GM08714 (cell line): ENCODE results near the gene DOCK1.

Experiments used
- H3K4me3 ChIP-seq: fragments of 200-500 bp; sonication (Bioruptor generic); 2 replicates; pipeline ENCODE4 v1.5.1; 2014; ENCODE audit warnings: mild to moderate bottlenecking, low read length, inconsistent platforms
- ZNF274 ChIP-seq: IDR thresholded peaks from 2 replicates; pipeline ENCODE4 v1.6.1; 2012; ENCODE audit warnings: mild to moderate bottlenecking, low read depth, low read length

Gene DOCK1

DNA sequence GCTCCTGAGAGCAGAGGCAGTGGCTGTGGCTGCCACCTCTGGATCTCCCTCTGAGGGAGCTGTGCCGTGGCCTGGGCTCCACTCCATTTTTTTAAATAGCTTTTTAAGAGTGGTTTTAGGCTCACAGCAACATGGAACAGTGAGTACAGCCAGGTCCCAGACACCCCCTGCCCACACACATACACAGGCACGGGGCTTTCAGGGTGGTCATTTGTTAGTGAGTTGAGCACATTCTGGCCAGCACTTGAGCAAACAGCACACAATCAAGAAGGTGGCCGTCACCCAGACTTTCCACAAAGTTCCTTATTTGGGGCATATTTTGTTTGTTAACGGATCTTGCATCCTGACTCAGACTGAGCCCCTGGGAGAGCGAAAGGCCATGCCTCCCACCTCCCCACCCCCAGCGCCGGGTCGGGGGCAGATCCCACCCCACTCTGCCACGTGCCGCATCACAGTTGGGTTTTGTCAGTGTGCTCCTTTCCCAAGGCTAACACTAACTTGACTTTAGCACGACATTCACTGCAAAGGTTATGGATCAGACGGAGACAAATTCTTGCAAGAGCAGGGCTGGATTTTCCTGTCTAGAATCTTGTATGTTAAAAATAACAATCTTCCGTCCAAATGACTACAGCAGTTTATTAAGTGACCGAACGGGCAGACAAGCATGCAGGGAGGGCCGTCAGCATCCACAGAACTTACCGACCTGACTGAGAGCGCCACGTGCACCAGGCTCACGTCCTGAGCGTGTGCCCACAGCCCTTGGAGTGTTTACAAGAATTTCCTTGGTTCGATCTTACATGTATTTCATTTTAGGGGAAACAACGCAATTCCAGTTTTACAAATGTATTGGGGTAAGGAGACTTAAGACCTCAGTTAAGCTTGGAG, 487.4 kb downstream of the DOCK1 start:
- TF ChIP-seq ZNF274: no peak
- H3K4me3 ChIP-seq: no peak overlapping the region

DNA sequence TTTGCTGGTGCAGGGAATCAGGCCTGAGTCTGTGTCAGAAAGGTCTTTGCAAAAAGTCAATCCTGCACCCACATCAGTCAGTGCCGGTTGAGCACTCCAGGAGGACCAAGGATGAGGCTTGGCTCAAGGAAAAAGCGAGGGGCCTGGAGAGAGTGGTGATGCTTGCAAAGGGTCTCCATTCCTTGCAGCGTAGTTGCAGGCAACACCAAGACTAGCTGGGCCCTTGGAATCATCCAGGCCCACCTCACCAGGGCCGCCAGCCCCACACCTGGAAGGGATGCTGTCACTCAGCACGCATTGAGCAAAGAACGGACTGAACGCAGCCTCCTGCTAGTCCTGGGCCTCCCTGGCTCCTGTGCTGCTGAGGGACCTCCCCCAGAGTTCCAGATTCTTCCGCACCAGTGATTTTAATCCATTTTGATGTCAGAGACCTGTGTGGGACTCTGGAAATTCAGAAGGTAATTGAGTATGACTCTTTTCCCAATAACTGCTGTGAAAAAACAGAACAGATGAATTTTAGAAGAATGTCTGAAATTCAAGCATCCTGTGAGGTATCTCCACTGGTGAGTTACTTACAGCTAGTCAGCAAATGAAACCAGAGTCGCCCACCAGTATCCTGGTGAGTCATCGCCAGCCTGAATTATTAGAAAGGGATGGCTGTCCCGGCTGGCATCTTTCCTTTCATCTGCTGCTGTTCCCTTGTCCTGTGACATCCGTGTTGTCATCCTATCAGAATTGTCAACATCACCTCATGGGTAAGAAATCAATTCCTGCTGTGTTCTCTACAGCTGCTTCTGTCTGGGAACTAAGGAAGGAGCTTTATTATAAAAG, 493.1 kb downstream of the DOCK1 start:
- TF ChIP-seq ZNF274: no peak

DNA sequence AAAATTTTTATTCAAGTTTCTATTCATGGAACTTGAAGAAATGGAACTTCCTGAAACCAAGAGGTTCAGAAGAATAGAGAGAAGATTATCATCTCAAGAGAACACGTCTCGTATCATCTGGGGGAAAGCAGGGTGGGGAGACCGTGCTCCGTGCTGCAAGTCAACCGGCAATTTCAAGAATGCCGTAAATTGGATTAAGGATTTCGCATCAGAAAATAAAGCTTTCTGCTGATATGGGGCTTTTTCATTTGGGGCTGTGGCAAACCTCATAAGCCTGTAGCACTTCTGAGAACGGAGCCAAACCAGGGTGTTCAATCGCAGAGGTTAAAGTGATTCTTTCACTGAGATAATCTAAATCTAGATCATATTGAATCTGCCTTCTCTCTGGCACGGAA, 493.7 kb downstream of the DOCK1 start:
- TF ChIP-seq ZNF274: no peak
- H3K4me3 ChIP-seq: no peak overlapping the region

More for the DNA sequence above, 493.1 kb downstream of the DOCK1 start:
- H3K4me3 ChIP-seq: no peak overlapping the region

DNA sequence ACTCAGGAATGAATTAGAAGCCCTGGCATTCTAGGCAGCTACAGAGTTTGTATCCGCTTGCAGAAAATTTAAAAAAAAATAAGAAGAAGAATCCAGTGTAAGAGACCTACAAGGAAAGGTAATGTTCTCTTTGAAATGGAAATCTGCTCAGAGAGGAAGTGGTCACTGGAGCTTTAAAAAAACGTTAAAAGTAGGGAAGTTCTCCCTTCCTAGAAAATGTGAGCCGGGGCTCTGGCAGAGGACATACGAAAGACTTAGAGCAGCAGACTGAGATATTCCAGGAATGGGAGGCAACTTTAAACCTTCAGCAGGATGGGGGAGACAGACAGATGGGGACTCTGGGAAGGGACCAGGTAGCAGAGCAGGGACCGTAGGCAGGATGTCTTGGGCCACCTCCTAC, 494.4 kb downstream of the DOCK1 start:
- TF ChIP-seq ZNF274: no peak
- no peak overlapping the region for H3K4me3 ChIP-seq

DNA sequence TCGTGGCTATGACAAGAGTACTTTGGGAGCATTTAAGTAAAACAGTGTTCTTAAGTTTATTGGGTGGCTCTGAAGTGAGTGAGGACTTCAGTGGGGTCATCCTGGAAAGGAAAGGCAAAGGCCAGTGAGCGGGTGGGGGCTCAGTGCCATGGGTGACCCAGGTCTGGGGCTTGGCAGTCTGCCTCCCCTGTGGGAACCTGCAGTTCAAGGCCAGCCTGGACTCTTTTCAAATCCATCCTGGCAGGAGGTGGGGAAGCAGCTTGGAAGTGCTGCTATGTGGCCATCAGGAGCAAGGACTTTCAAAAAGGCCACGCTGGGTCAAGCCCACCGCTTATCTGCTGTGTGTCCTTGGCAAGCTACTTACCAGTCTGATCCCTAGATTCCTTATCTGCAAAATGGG, 495.0 kb downstream of the DOCK1 start:
- no peak overlapping the region for H3K4me3 ChIP-seq
- TF ChIP-seq ZNF274: no peak

DNA sequence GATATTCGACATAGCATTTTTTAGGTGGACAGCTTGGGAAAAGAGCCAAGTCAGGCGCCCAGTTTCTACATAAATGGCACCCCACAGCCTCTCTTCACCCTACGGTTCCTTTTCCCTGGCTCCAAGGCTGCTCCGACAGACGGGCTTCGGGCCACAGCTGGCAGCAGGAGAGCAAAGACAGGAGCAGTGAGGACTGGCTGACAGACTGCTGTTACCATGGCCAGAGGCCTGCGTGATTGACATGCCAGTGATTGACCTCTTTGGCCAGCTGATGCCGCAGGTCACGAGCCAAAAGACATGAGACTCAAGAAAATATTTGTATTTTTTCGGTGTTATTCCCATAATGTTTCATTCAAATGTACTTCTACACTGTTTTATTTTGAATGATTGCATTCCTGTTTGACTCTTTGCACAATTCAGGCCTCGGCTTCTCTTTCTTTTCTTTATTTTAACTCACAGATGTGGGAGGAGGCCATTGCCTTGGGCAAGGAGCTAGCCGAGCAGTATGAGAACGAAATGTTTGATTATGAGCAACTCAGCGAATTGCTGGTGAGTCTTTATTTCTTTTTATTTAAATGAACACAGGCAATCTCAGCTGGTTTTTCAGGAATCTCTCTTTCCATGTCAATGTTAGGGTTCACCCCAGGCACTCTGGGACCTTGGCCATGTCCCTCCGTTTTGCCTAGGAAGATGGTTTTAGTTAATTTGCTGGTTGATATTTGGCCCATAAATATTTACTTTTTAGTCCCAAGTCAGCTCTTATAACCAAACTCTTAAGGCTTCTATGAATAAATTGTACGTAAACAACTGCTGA, 497.6 kb downstream of the DOCK1 start:
- no peak for TF ChIP-seq ZNF274
- no peak overlapping the region for H3K4me3 ChIP-seq

DNA sequence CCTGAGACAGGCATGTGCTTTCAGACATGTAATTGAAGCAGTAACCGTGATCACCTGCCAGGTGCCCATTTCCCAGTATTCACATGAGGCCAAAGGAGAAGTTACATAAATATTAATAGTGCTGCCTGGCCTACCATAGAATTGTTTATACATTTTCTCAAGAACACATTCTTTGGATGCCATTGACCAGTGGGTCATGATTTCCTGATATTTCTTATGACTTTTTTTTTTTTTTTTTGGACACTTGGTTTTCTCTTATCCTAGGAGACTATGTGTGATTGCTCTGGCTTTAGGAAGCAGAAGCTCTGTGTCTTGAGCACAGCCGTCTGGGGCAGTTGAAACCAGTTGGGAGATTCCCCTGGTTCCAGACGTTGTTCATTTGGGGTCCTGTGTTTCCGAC, 500.0 kb downstream of the DOCK1 start:
- no peak overlapping the region for H3K4me3 ChIP-seq
- no peak for TF ChIP-seq ZNF274

DNA sequence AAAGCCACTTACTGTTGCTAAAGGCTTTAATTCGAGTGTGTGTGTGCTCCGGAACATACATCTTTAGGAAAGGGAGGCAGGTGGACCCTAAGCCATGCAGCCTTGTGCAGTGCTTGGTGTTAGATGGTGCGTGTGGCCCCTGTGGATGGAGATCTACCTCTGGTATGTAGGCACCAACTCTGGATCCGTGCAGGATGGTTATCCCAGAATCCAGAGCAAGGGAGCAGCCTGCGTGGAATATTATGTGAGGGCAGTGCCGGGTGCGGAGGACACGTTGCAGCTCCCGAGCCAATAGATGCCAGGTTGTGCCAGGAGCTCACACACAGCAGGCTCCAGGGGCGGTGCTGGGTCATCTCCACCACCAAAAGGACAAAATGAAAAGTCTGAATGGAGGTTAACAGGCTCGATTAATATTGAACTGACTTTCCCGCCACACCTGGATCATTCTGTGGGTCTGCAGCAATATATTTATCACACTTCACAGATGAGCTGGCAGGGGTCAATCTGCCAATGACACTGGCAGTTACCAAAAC, 500.9 kb downstream of the DOCK1 start:
- no peak overlapping the region for H3K4me3 ChIP-seq
- TF ChIP-seq ZNF274: no peak

DNA sequence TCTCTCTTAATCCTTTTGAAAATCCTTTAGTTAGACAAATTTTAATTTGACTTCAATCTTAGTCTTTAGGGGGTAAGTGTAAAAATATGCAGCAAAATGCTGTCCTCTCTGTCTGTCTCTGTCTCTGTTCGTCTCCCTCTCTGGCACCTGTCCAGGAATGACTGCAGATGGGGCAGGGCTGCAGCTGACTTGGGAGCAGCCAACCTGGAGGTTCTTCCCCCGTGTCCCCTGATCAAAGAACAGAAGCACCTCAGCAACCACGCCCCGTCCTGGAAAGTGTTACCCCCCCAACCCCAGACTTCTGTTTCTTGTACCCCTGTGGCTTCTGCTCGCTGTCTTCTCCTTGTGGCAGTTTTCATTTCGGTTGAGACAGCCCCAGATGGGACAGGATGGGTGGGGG, 502.3 kb downstream of the DOCK1 start:
- no peak overlapping the region for H3K4me3 ChIP-seq
- TF ChIP-seq ZNF274: no peak

DNA sequence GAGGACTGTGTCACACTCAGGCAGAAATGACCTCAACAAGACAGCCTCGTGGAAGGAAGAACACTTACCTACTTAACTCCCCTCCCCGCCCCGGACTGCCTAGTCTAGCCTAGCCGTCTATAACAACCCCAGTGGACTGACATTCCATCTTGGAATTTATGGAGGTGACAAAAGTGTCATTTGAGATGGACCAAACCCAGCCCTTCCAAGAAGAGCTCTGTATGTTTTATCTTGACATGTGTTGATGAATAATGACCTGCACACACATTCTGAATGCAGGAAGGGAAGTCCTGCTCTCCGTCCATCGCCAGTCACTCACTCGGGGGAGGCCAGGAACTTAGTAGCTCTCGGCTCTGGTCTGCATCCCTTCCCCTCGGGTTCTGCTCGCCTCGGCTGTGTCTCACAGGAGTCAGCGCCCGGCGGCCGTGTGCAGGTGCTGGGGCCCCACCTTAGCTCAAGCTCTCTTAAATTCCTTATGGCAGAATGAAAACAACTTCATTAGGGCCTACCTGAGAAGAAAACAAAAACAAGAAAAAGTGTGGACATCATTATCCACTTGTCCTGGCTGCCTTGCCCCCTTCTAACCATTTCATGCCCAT, 503.0 kb downstream of the DOCK1 start:
- no peak overlapping the region for H3K4me3 ChIP-seq
- no peak for TF ChIP-seq ZNF274

DNA sequence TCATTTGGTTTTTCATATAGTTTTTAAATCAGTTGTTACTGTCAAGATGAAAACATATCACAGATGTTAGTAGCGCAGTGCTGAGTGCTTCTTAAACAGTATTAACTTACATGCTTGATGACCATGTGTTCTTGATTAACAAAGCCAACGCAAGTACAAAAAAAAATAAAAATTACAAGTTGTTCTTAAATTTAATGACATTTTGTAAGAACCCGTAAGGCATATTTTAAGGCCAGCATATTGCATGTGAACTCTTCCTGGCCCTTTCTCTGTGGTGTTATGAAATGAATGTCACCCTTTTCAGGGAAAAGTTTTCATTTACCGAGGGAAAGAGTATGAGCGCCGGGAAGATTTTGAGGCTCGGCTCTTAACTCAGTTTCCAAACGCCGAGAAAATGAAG, 503.5 kb downstream of the DOCK1 start:
- H3K4me3 ChIP-seq: no peak overlapping the region
- TF ChIP-seq ZNF274: no peak

DNA sequence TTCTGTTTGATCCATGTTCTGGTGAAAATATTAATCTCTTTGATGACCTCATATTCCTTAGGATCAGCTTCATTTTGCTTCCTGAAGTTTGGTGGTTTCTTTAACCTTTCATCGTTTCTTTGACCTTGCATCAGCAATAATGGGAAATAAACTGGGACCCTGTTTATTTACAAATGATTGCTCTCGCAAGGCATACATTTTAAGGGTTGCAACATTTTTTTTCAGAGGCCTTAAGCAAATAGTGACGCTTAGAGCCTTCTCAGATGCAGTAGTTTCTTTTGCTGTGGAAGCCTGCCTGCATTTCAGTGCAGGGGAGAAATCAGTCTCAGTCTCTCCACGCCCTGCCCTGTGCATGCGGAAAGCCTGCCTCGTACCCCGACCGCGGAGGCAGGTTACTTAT, 504.8 kb downstream of the DOCK1 start:
- H3K4me3 ChIP-seq: no peak overlapping the region
- TF ChIP-seq ZNF274: no peak

DNA sequence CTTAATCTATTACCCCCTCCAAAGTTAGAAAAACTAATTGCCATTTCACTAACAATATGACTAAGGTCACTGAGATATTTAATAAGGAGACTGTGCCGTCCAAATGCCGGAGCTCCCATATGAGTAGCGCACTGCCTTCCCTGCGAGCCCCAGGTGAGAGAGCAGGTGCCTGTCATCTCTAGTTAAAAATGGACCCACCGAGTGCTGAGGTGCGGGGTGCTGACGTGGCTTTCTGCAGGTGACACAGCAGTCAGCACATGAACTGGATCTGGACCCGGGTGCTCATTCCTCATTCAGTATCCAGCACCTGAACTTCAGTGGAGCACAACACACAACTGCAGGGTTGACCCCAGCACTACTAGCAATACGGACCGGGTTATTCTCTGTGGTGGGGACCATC, 505.8 kb downstream of the DOCK1 start:
- H3K4me3 ChIP-seq: no peak overlapping the region
- no peak for TF ChIP-seq ZNF274

DNA sequence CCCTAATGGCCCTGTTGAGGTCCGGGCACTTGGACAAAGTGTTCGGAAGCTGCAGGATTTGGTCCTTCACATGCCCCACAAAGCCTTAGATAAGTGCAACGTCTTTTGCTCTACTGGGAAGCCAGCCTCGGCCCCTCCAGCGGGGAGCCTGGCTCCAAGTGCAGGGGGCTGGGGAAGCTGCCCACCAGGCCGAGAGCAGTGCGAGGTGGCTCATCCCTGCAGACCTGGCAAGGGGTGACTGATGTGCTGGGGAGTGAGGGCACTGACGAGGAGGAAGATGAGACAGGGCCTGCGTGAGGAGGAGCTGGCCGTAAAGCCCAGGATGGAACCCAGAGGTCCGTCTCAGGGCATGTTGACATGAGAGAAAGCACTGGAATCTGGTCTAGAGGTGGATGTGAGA, 508.1 kb downstream of the DOCK1 start:
- no peak for TF ChIP-seq ZNF274
- no peak overlapping the region for H3K4me3 ChIP-seq

DNA sequence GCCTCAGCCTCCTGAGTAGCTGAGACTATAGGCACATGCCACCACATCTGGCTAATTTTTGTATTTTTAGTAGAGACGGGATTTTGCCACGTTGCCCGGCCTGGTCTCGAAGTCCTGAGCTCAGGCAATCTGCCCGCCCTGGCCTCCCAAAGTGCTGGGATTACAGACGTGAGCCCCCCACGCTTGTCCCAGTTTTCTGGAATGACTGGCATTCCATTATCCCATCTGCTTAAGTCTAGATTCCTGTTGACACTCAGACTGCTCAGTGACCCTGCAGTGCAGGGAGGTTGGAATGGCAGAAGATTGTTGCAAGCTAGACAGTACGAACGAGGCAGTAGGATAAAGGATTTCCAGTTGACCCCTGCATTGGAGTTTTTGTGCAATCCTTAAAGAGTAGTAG, 508.8 kb downstream of the DOCK1 start:
- no peak overlapping the region for H3K4me3 ChIP-seq
- no peak for TF ChIP-seq ZNF274
